ENCODE results near the gene METAP1D. TPM values are rescaled to one million over a fixed set of nuclear protein-coding genes. Genes with fewer than 3 reads are reported as not detected.

The METAP1D gene
- total and polyA plus RNA-seq, 12 donors: 1.7 to 21.8 (median 7.8) TPM

GRCh38 chr2:172093416-172094293 lies 93.9 kb downstream of the METAP1D start:
- 25 to 31% (median 29%) methylated on average over 18 of the region's 18 CpGs for WGBS, 4 donors
- Histone ChIP-seq H3K36me3 (replicated peaks in 1 of 2) (no peaks in the 10 kb centered on the region), H3K4me3 (no peak overlapping the region), H3K4me1 (replicated peaks in 1 of 2) (peaks cover 21 to 34% of the 10 kb centered on the region in 2 donors), H3K27ac (no peak overlapping the region), H3K9me3 (replicated peaks in 1 of 3) (no peaks in the 10 kb centered on the region), H3K27me3 (peaks cover 99% of the 10 kb centered on the region)
- TF ChIP-seq POLR2A (IDR thresholded peaks at IDR 0.05): no peak
- intact Hi-C loops (cut with DNase I): no loop called here
- no peak for DNase-seq

- Histone ChIP-seq H3K27ac (peak overlapping the region in 1 of 5 donors; percentile 45), H3K36me3 (replicated peaks in 1 of 2) (no peaks in the 10 kb centered on the region), H3K27me3 (peaks cover 98% of the 10 kb centered on the region), H3K4me1 (replicated peaks in 1 of 2) (peaks cover 21 to 42% of the 10 kb centered on the region in 2 donors), H3K4me3 (peak overlapping the region in 1 of 4 donors; percentile 45), H3K9me3 (replicated peaks in 1 of 3) (no peaks in the 10 kb centered on the region)
- intact Hi-C loops (cut with DNase I): loop anchor here in 1 of 2 donors (5.0 kb wide), 1 partner anchor 97 kb away; the partner anchor contains the start of gene METAP1D
- DNase-seq: peak in 1 of 7 donors; percentile 55
- 3 to 18% (median 5%) methylated on average over 17 to 66 of the region's 66 CpGs for WGBS, 4 donors
- TF ChIP-seq CTCF (IDR thresholded peaks at IDR 0.05): no peak
Observed at GRCh38 chr2:172094294-172095145, 94.8 kb downstream of the METAP1D start.

GRCh38 chr2:172095146-172095904 lies 95.6 kb downstream of the METAP1D start:
- Histone ChIP-seq H3K36me3 (replicated peaks in 1 of 2) (no peaks in the 10 kb centered on the region), H3K4me1 (replicated peaks in 1 of 2) (peaks cover 21 to 42% of the 10 kb centered on the region in 2 donors), H3K27ac (peak overlapping the region in 1 of 5 donors; percentile 45), H3K9me3 (replicated peaks in 1 of 3) (no peaks in the 10 kb centered on the region), H3K27me3 (peaks cover 98% of the 10 kb centered on the region), H3K4me3 (peak overlapping the region in 1 of 4 donors; percentile 45)
- intact Hi-C loops (cut with DNase I): loop anchor here in 1 of 2 donors (5.0 kb wide), 1 partner anchor 98 kb away; the partner anchor contains the start of gene METAP1D
- peak in 3 of 7 donors; percentile 31 to 64 (median 42) for DNase-seq
- TF ChIP-seq POLR2A (IDR thresholded peaks at IDR 0.05) (no peak), CTCF (IDR thresholded peaks at IDR 0.05) (no peak)
- WGBS, 4 donors: 4 to 6% (median 4%) methylated on average over 30 to 51 of the region's 51 CpGs

GRCh38 chr2:172095905-172096625 lies 96.3 kb downstream of the METAP1D start:
- Histone ChIP-seq H3K4me3 (peak overlapping the region in 1 of 4 donors; percentile 39), H3K9me3 (replicated peaks in 1 of 3) (no peaks in the 10 kb centered on the region), H3K27ac (peak overlapping the region in 1 of 5 donors; percentile 54), H3K27me3 (peaks cover 98% of the 10 kb centered on the region), H3K4me1 (replicated peaks in 1 of 2) (peaks cover 21 to 44% of the 10 kb centered on the region in 2 donors), H3K36me3 (replicated peaks in 1 of 2) (no peaks in the 10 kb centered on the region)
- 18 to 33% (median 21%) methylated on average over 21 to 40 of the region's 40 CpGs for WGBS, 4 donors
- no peak for DNase-seq
- no peak for TF ChIP-seq CTCF (IDR thresholded peaks at IDR 0.05)
- intact Hi-C loops (cut with DNase I): loop anchor here in 1 of 2 donors (5.0 kb wide), 1 partner anchor 99 kb away; the partner anchor contains the start of gene METAP1D
